GM21619 (cell line): ENCODE measurements around the gene SPATS2L.

ENCODE experiments used
- ATAC-seq: cut with Tn5 transposase; IDR thresholded peaks from one replicate; pipeline ENCODE4 v1.9.1; 2021; ENCODE audit not compliant: unreplicated experiment

SPATS2L gene

GRCh38 chr2:200461846-200462710 lies 155.6 kb downstream of the SPATS2L start:
- no peak for ATAC-seq

DNA sequence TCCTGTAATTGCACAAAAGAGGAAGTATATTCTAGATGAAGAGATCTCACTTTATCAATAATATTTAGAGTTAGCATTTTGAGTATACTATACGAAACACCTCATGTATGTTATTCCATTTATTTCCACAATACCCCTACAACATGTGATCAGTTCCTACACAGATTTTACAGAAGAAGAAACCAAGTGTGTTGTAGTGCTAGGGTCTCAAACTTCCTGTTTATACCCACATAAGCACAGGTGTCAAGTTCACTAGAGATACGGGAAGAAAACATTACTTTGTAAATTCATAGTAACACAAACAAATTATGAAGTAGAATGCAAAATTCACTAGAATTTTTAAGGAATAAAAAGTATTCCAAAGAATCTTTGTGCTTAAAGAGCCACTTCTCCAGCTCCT lies 157.0 kb downstream of the SPATS2L start:
- no peak for ATAC-seq

DNA sequence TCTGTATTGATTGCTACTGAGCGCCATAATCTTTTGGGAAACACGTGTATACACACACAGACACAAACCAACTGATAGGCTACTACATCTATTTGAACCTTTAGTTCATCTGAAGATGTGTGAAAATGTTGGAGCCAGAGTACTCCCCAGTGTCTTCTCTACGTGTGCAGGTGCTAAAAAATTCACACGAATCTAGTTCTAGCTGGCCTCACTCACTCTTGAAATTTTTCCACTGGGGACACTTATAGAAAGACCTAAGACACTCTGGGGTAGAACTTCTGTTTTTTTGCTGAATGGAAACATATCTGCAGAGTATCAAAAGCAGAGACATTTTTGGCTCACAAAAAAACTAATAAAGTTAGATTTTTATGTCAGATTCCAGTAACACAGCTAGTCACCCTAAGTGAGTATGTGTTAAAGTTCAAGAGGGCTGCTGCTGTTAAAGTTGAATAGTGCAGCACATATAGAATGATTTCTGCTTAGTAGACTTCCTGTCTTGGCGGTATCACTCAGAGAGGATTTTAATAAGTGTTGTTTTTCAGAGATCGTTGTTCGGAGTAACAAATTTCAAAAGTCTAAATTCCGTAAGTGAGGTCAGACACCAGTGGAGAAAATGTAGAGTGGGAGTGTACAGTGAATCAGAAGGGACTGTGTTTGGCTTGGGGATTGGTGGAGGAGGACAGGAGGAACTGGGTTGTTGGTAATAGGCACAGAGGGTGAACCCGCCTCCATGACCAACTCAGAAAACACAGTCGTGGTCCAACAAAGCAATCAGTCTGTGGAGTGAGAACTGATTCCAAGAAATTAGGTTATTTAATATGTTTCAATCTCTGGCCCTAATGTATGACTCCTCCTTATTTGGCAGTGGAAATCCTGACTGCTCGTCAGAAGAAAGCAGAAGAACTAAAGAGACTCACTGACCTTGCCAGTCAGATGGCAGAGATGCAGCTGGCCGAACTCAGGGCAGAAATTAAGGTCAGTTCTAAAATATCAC lies 160.2 kb downstream of the SPATS2L start:
- no peak for ATAC-seq

- no peak for ATAC-seq
Observed at GRCh38 chr2:200467806-200468681, 161.6 kb downstream of the SPATS2L start.

GRCh38 chr2:200469708-200470211 lies 163.3 kb downstream of the SPATS2L start:
- no peak for ATAC-seq

GRCh38 chr2:200470230-200470629 lies 163.7 kb downstream of the SPATS2L start:
- no peak for ATAC-seq

DNA sequence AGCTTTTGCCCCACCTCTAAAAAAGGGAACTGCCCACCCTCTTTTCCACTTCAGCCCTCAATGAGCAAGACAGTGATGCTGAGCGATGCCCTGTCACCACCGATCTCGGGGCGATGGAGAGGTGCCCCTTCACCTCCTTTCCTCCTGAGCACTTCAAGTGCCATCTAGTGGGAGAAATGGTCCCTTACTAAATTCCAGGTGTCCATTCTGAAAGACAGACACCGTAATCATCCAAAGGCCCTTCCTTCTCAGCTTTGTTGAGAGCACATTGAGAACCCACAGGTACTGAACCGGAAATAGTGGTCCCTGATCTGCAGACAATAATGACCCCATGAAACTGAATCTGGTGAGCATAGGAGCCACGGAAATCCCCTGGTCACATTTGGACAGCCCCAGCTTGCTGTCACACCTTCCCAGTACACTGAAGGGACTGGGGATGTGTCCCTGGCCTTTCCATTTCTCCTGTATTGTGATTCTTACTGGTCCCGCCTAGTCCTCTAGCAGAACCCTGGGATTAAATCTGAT lies 164.9 kb downstream of the SPATS2L start:
- peak; percentile 77 for ATAC-seq

GRCh38 chr2:200471928-200472645 lies 165.6 kb downstream of the SPATS2L start:
- ATAC-seq: peak; percentile 6

DNA sequence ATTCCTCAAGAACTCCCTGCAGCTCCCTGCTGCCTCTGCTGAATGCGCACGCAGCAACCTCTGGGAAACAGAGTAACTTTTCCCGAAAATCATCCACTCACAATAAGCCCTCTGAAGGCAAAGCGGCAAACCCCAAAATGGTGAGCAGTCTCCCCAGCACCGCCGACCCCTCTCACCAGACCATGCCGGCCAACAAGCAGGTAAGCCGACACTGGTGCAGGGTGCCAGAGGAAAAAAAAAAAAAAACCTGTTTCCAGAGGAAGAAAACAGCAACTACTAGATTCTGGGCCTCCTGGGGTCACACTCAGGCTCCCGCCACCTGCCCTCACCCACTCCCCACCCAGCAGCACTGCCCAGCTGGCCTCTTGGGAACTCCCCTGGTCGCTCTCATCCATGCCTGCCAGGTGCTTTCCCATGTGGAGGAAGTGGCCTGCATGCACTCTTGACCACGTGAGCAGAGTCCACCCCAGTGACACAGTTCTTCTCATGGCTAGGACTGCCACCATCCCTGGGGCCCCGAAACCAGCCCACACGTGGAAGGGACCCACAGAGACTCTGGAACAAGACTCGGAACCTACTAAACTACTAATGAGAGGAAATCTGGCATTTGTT lies 166.5 kb downstream of the SPATS2L start:
- ATAC-seq: no peak

- no peak for ATAC-seq
Observed at GRCh38 chr2:200475795-200476194, 169.3 kb downstream of the SPATS2L start.

DNA sequence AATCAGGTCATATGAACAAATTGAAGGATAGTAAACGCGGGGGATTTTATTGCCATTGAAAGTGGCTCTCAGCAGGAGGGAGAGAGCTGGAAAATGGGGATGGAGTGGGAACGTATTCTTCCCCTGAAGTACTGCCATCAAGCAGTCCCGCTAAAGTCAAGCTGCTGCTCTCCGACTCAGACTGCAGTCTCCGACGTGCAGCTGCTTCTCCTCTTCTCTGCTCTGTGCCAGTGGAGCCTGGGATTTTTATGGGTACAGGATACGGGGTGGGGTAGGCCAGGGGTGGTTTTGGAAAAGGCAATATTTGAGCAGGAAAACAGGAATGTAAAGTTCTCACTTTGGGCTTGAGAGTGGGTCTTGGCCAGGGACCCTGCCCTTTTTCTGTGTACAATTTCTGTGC lies 170.3 kb downstream of the SPATS2L start:
- ATAC-seq: no peak

DNA sequence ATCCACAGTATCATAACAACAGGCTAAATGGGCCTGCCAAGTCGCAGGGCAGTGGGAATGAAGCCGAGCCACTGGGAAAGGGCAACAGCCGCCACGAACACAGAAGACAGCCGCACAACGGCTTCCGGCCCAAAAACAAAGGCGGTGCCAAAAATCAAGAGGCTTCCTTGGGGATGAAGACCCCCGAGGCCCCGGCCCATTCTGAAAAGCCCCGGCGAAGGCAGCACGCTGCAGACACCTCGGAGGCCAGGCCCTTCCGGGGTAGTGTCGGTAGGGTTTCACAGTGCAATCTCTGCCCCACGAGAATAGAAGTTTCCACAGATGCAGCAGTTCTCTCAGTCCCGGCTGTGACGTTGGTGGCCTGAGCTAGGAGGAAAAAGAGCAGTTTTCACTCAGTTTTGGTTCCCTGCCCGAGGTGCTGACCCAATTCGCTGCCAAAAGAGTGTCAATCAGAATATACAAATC lies 171.2 kb downstream of the SPATS2L start:
- no peak for ATAC-seq

DNA sequence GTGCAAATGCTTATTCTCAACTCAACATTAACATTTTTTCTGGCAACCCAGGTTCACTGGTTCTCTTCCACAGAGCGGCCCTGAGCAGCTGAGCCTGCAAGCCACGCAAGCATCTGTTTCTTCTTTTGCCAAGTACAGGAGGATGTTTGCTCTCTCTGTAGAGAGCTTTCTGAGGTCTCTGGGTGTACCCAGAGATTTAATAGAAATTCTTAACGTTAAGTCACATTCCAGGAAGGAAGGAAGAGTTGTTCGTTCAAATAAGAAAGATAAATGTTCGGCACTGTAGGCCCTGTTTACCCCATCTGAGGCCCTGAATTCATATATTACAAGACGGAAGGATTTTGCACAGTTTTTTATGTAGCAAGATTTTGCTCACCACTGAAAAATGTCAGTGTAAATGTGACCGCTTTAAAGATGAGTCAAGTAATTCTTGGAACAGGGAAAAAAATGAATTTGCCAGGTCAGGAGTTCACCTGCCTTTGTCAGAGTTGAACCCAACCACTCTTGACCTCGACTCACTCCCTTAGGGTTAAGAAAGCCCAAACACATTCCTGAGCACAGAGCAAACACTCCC lies 173.3 kb downstream of the SPATS2L start:
- ATAC-seq: no peak

DNA sequence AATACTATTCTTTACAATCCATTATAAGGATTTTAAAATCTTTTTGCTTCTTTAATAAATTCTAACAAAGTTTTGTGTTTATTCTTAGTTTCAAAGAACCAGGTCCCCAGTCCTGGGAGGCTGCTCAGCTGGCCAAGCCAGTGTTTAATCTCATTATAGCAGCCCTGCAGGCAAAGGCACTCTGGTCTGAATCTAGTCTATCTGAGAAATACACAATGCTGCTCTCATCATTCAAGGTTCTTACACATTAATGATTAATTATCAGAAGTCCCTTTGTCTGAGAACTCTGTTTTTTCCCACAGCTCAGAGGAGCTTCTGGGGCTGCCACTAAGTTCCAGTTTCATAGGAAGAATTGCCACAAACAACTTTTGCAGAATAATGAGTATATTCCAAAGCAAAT lies 175.7 kb downstream of the SPATS2L start:
- ATAC-seq: peak; percentile 69

DNA sequence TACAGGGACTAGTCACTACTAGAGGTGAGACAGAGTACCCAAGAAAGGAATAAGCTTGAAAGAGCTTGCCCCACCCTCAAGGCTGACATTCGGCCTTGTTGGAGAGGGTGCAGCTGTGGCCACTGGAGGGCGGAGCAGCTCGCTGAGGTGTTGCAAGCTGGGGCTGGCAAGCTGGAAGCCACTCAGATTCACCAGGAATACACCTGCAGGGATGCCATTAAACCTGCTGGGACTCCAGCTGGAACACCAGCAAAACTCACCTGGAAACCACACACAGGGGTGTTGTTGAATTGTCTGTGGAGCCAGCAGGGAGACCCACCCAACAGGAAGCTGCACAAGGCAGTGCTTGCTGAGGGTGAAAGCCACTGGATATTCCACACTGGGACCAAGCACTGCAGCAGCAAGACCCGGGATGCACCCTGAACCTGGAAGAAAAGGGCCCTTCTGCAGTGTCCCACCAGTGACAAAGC lies 177.3 kb downstream of the SPATS2L start:
- peak; percentile 46 for ATAC-seq

GRCh38 chr2:200484934-200485333 lies 178.4 kb downstream of the SPATS2L start:
- ATAC-seq: no peak

DNA sequence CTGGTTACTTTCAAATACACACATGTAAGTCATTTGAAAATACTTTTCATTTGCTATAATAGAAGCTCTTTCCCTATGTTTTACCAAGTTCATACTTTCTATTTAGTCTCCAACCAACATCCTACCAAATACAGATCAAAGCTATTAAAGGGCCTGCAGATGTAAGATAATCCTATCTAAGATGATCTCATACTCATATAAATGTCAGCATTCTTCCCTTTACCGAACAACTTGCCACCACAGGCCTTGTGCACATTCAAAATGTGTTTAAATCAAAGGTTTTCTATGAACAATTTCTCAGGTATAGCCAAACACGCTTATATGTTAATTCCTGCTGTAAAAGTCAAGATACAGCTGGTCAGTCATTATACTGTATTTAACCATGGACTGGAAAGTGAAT lies 180.0 kb downstream of the SPATS2L start:
- no peak for ATAC-seq

- ATAC-seq: no peak
Observed at GRCh38 chr2:200488169-200488568, 181.7 kb downstream of the SPATS2L start.

DNA sequence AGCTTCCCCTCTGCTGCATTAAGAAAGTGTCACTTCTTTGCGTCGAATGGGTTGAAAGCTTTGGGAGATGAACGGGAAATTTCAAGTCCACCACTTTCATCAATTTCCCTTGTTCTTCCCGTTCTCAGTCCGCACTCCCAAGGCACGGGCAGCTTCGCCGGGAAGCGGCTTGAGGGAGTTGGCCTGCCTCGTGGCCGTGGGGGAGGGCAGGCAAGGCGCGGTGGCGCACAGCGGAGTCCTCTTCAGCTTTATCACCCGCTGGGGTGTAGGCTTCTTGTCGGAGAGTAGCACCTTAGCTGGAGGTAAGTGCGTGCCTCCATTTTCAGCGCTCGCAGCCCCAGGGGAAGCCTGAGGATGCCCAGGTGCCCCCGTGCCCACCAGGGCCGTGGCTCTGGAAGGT lies 183.5 kb downstream of the SPATS2L start:
- no peak for ATAC-seq
